Measurements from ENCODE around the gene BTG2.
A peak's percentile ranks its signal among the peaks of the same experiment; 100 is the strongest.

Gene BTG2

GRCh38 chr1:203276916-203277545, 28.3 kb upstream of the BTG2 start:
- DNase-seq, result no peak

GRCh38 chr1:203278082-203278884, 27.0 kb upstream of the BTG2 start:
- peak; percentile 16 for DNase-seq

GRCh38 chr1:203278885-203279406, 26.4 kb upstream of the BTG2 start:
- DNase-seq, result no peak

- no peak for DNase-seq
Measured at GRCh38 chr1:203280061-203280460, 25.3 kb upstream of the BTG2 start.

GRCh38 chr1:203281033-203281432, 24.3 kb upstream of the BTG2 start:
- DNase-seq, result no peak

GRCh38 chr1:203281851-203282661, 23.3 kb upstream of the BTG2 start:
- no peak for DNase-seq

GRCh38 chr1:203282720-203283542, 22.4 kb upstream of the BTG2 start:
- no peak for DNase-seq

- DNase-seq, result no peak
Measured at GRCh38 chr1:203283597-203283996, 21.7 kb upstream of the BTG2 start.

GRCh38 chr1:203284411-203285123, 20.8 kb upstream of the BTG2 start:
- DNase-seq, result no peak

GRCh38 chr1:203286161-203286984, 18.9 kb upstream of the BTG2 start:
- no peak for DNase-seq

GRCh38 chr1:203287109-203287893, 18.0 kb upstream of the BTG2 start:
- DNase-seq, result no peak

GRCh38 chr1:203287898-203288297, 17.4 kb upstream of the BTG2 start:
- DNase-seq, result no peak

GRCh38 chr1:203288400-203288799, 16.9 kb upstream of the BTG2 start:
- no peak for DNase-seq

GRCh38 chr1:203289281-203289981, 15.9 kb upstream of the BTG2 start:
- no peak for DNase-seq

GRCh38 chr1:203289982-203290260, 15.4 kb upstream of the BTG2 start:
- no peak for DNase-seq

GRCh38 chr1:203290261-203291089, 14.8 kb upstream of the BTG2 start:
- peak; percentile 36 for DNase-seq

GRCh38 chr1:203291201-203292096, 13.9 kb upstream of the BTG2 start:
- DNase-seq, result no peak

- DNase-seq, result no peak
Measured at GRCh38 chr1:203295796-203296195, 9.5 kb upstream of the BTG2 start.
